Hepatocyte (in vitro differentiated cells): ENCODE data around the gene RNF125.

Experiments used
- CTCF ChIP-seq: fragments of 200-600 bp; sonication (generic); IDR thresholded peaks from 2 replicates; pipeline ENCODE4 v1.5.1; 2016; ENCODE audit warnings: antibody characterized with exemption, mild to moderate bottlenecking; ENCODE audit not compliant: poor library complexity
- EZH2 ChIP-seq: fragments of 200-600 bp; sonication (generic); IDR thresholded peaks from 2 replicates; pipeline ENCODE4 v1.6.1; 2016; ENCODE audit warnings: antibody characterized with exemption, mild to moderate bottlenecking, borderline replicate concordance
- EZH2phosphoT487 ChIP-seq: fragments of 200-600 bp; sonication (generic); IDR thresholded peaks from one replicate; pipeline ENCODE4 v1.6.1; 2018; ENCODE audit warnings: antibody characterized with exemption, mild to moderate bottlenecking, low read depth, moderate library complexity; ENCODE audit not compliant: unreplicated experiment, severe bottlenecking

GRCh38 chr18:32122039-32122438, 103.4 kb downstream of the RNF125 start:
- TF ChIP-seq CTCF (no peak), EZH2phosphoT487 (no peak), EZH2 (no peak)
